Smooth muscle cell (in vitro differentiated cells): ENCODE results near the gene CD300C. TPM values are rescaled to one million over a fixed set of nuclear protein-coding genes. Genes with fewer than 3 reads are reported as not detected.

Experiments
- DNase-seq: peaks from one replicate; lab custom pipeline; 2025; ENCODE audit not compliant: unreplicated experiment; lab: John Stamatoyannopoulos, UW
- H2AFZ ChIP-seq: fragments of 200-600 bp; sonication (generic); 2 replicates; pipeline ENCODE4 v1.6.0; 2016; ENCODE audit warnings: antibody characterized with exemption, low read depth, mild to moderate bottlenecking
- H3F3A ChIP-seq: fragments of 200-600 bp; sonication (generic); 2 replicates; pipeline ENCODE4 v1.6.0; 2017; ENCODE audit warnings: antibody characterized with exemption, low read depth
- H3K27ac ChIP-seq: fragments of 200-600 bp; sonication (generic); 2 replicates; pipeline ENCODE4 v1.5.1; 2016; ENCODE audit warnings: low read depth, mild to moderate bottlenecking
- H3K27me3 ChIP-seq: fragments of 200-600 bp; sonication (generic); 2 replicates; pipeline ENCODE4 v1.6.1; 2016; ENCODE audit warnings: low read depth, mild to moderate bottlenecking
- H3K36me3 ChIP-seq: fragments of 200-600 bp; sonication (generic); 2 replicates; pipeline ENCODE4 v1.5.1; 2016; ENCODE audit warnings: low read depth
- H3K4me1 ChIP-seq: fragments of 200-600 bp; sonication (generic); 2 replicates; pipeline ENCODE4 v1.5.1; 2016; ENCODE audit warnings: low read depth
- H3K4me2 ChIP-seq: fragments of 200-600 bp; sonication (generic); 2 replicates; pipeline ENCODE4 v1.6.0; 2016; ENCODE audit warnings: mild to moderate bottlenecking
- H3K4me3 ChIP-seq: fragments of 200-600 bp; sonication (generic); 2 replicates; pipeline ENCODE4 v1.5.1; 2016; ENCODE audit warnings: mild to moderate bottlenecking
- H3K79me2 ChIP-seq: fragments of 200-600 bp; sonication (generic); 2 replicates; pipeline ENCODE4 v1.6.0; 2016; ENCODE audit warnings: low read depth, mild to moderate bottlenecking
- H3K9ac ChIP-seq: fragments of 200-600 bp; sonication (generic); 2 replicates; pipeline ENCODE4 v1.6.0; 2016; ENCODE audit warnings: low read depth
- H3K9me3 ChIP-seq: fragments of 200-600 bp; sonication (generic); replicated peaks from 2 replicates; pipeline ENCODE4 v1.5.1; 2016; ENCODE audit warnings: low read depth
- H4K20me1 ChIP-seq: fragments of 200-600 bp; sonication (generic); 2 replicates; pipeline ENCODE4 v1.6.0; 2016; ENCODE audit warnings: low read depth
- CTCF ChIP-seq: fragments of 200-600 bp; sonication (generic); IDR thresholded peaks from 2 replicates; pipeline ENCODE4 v1.5.1; 2017; ENCODE audit warnings: borderline replicate concordance, mild to moderate bottlenecking, antibody characterized with exemption; ENCODE audit not compliant: insufficient read depth, poor library complexity, severe bottlenecking
- WGBS: methylation state at CpG from one replicate; pipeline ENCODE4 v1.1.7; 2016; ENCODE audit warnings: low lambda C conversion rate; 5-methylcytosine and 5-hydroxymethylcytosine counted together
- polyA plus RNA-seq: library from polyadenylated mRNA; unstranded; fragments of >200 nt; fragmentation: Nextera tagmentation; extraction: Ambion mirVana; gene quantifications from 2 replicates; pipeline ENCODE4 v1.2.1, GENCODE V29; 2016
- total RNA-seq: library from RNA; depleted of rRNA; stranded (reverse); fragments of >200 nt; gene quantifications from 2 replicates; pipeline ENCODE4 v1.2.3, GENCODE V29; 2014

Gene CD300C
- total and polyA plus RNA-seq, 2 experiments from 2014 or later, result not detected

GRCh38 chr17:74544991-74545842 is 698 bp downstream of the CD300C start:
- WGBS, result 89% methylated on average over 9 of the region's 16 CpGs
- Histone ChIP-seq H3K9me3 (no peaks in the 10 kb centered on the region), H3K27me3 (peaks cover 6% of the 10 kb centered on the region), H3K9ac (no peak overlapping the region), H2AFZ (no peak overlapping the region), H3K36me3 (no peaks in the 10 kb centered on the region), H3K79me2 (no peaks in the 10 kb centered on the region), H3F3A (no peaks in the 10 kb centered on the region), H3K27ac (no peak overlapping the region), H3K4me2 (no peak overlapping the region), H4K20me1 (no peaks in the 10 kb centered on the region), H3K4me1 (no peaks in the 10 kb centered on the region), H3K4me3 (no peak overlapping the region)
- no peak for TF ChIP-seq CTCF
- DNase-seq, result no peak

GRCh38 chr17:74543891-74544760 is 1.8 kb downstream of the CD300C start:
- Histone ChIP-seq H3K79me2 (no peaks in the 10 kb centered on the region), H3K4me1 (no peaks in the 10 kb centered on the region), H3K9me3 (no peaks in the 10 kb centered on the region), H3K27me3 (peaks cover 10% of the 10 kb centered on the region), H4K20me1 (no peaks in the 10 kb centered on the region), H3F3A (no peaks in the 10 kb centered on the region), H3K27ac (no peak overlapping the region), H3K9ac (no peak overlapping the region), H3K36me3 (no peaks in the 10 kb centered on the region), H3K4me2 (no peak overlapping the region), H3K4me3 (no peak overlapping the region), H2AFZ (no peak overlapping the region)
- no peak for TF ChIP-seq CTCF
- WGBS, result 87% methylated on average over 15 of the region's 18 CpGs
- DNase-seq, result no peak

- Histone ChIP-seq H3K9ac (no peak overlapping the region), H4K20me1 (no peaks in the 10 kb centered on the region), H3K4me2 (no peak overlapping the region), H2AFZ (no peak overlapping the region), H3K4me3 (no peak overlapping the region), H3K79me2 (no peaks in the 10 kb centered on the region), H3K36me3 (no peaks in the 10 kb centered on the region), H3F3A (no peaks in the 10 kb centered on the region), H3K27me3 (peaks cover 13% of the 10 kb centered on the region), H3K4me1 (no peaks in the 10 kb centered on the region), H3K27ac (no peak overlapping the region), H3K9me3 (no peaks in the 10 kb centered on the region)
- TF ChIP-seq CTCF, result no peak
- no peak for DNase-seq
- 78% methylated on average over 14 of the region's 14 CpGs for WGBS
Measured at GRCh38 chr17:74543406-74543805, 2.5 kb downstream of the CD300C start.
